Fibroblast of lung (primary cell): ENCODE data around the gene TNNI3K. TPM values are rescaled to one million over a fixed set of nuclear protein-coding genes. Genes with fewer than 3 reads are reported as not detected.

Source experiments
- DNase-seq, 2 donors: peaks; one replicate each; pipeline versions ENCODE4 v3.0.0 to v3.0.0-alpha.2; 2010; ENCODE audit warnings: low read depth in 2 of 2
- H2AFZ ChIP-seq: 2 replicates; pipeline ENCODE4 v1.5.1; 2012; ENCODE audit warnings: low read length, control low read depth, inconsistent platforms
- H3K27ac ChIP-seq: 2 replicates; pipeline ENCODE4 v1.5.1; 2011; ENCODE audit warnings: low read length, control low read depth; ENCODE audit not compliant: insufficient read depth
- H3K27me3 ChIP-seq: 2 replicates; pipeline ENCODE4 v1.5.1; 2011; ENCODE audit warnings: mild to moderate bottlenecking, low read length; ENCODE audit not compliant: control insufficient read depth, insufficient read depth
- H3K36me3 ChIP-seq: 2 replicates; pipeline ENCODE4 v1.5.1; 2011; ENCODE audit warnings: low read length; ENCODE audit not compliant: control insufficient read depth, insufficient read depth
- H3K4me1 ChIP-seq: 2 replicates; pipeline ENCODE4 v1.5.1; 2011; ENCODE audit warnings: low read length; ENCODE audit not compliant: control insufficient read depth, insufficient read depth; ENCODE audit errors: extremely low read depth
- H3K4me2 ChIP-seq: 2 replicates; pipeline ENCODE4 v1.5.1; 2011; ENCODE audit warnings: low read length, control low read depth; ENCODE audit not compliant: insufficient read depth; ENCODE audit errors: extremely low read depth
- H3K4me3 ChIP-seq, 4 experiments: fragments of 200-600 bp in 1 of 4; sonication (generic) in 1 of 4; replicated peaks in 1 of 4; 2 replicates each; pipeline ENCODE4 v1.5.1; 2011 to 2016; ENCODE audit warnings: low read length in 4 of 4, low read depth in 3 of 4, mild to moderate bottlenecking in 3 of 4, control low read depth in 2 of 4, inconsistent platforms in 1 of 4, mixed read lengths in 1 of 4; ENCODE audit not compliant: insufficient read depth in 1 of 4; ENCODE audit errors: control extremely low read depth in 1 of 4
- H3K79me2 ChIP-seq: 2 replicates; pipeline ENCODE4 v1.5.1; 2012; ENCODE audit warnings: mild to moderate bottlenecking, low read length, inconsistent platforms; ENCODE audit not compliant: control insufficient read depth, insufficient read depth
- H3K9ac ChIP-seq: 2 replicates; pipeline ENCODE4 v1.5.1; 2011; ENCODE audit warnings: mild to moderate bottlenecking, low read length, control low read depth; ENCODE audit not compliant: insufficient read depth
- H3K9me3 ChIP-seq: 2 replicates; pipeline ENCODE4 v1.5.1; 2012; ENCODE audit warnings: low read depth, low read length; ENCODE audit not compliant: control insufficient read depth, insufficient read depth
- H4K20me1 ChIP-seq: 2 replicates; pipeline ENCODE4 v1.5.1; 2011; ENCODE audit warnings: low read length; ENCODE audit not compliant: control insufficient read depth, insufficient read depth; ENCODE audit errors: extremely low read depth
- CTCF ChIP-seq, 2 donors: IDR thresholded peaks in 1 of 2; conservative IDR thresholded peaks in 1 of 2; 1 replicate in 1 of 2; 2 replicates in 1 of 2; pipeline ENCODE4 v1.5.1; 2011 to 2012; ENCODE audit warnings: low read length in 2 of 2, control low read depth in 1 of 2, inconsistent platforms in 1 of 2, low read depth in 1 of 2, mild to moderate bottlenecking in 1 of 2
- EZH2 ChIP-seq: IDR thresholded peaks from 2 replicates; pipeline ENCODE4 v1.5.1; 2012; ENCODE audit warnings: low read length, control low read depth, mild to moderate bottlenecking; ENCODE audit errors: missing control alignments
- polyA plus RNA-seq, 2 donors: library from polyadenylated mRNA; depleted of rRNA in 1 of 2; stranded (reverse) in 1 of 2; unstranded in 1 of 2; fragments of >200 nt; gene quantifications; 2 replicates each; pipeline ENCODE4 v1.2.1, GENCODE V29; 2011 to 2012; ENCODE audit warnings: missing spikeins in 1 of 2
- total RNA-seq: library from RNA; depleted of rRNA; stranded (reverse); fragments of >200 nt; gene quantifications from 2 replicates; pipeline ENCODE4 v1.2.1, GENCODE V29; 2014

TNNI3K gene
- total and polyA plus RNA-seq, 2 donors (not counting 1 experiment from before 2014, with no cell fraction given): 0.66 to 0.91 TPM

GRCh38 chr1:74505928-74506710 is 270.9 kb downstream of the TNNI3K start:
- Histone ChIP-seq H3K9ac (no peak overlapping the region), H3K4me3 (no peak overlapping the region), H3K27me3 (no peaks in the 10 kb centered on the region), H3K4me2 (no peak overlapping the region), H3K36me3 (no peaks in the 10 kb centered on the region), H3K9me3 (no peaks in the 10 kb centered on the region), H3K79me2 (no peaks in the 10 kb centered on the region), H4K20me1 (no peaks in the 10 kb centered on the region), H3K4me1 (peaks cover 2% of the 10 kb centered on the region), H2AFZ (no peak overlapping the region), H3K27ac (no peak overlapping the region)
- no peak for TF ChIP-seq EZH2
- TF ChIP-seq CTCF (conservative IDR thresholded peaks at IDR 0.05 in 1 of 2, IDR thresholded peaks at IDR 0.05 in 1 of 2; ENCODE audit: low read depth in 1 of 2, low read length in 2 of 2): no peak
- DNase-seq: no peak

- H4K20me1 ChIP-seq: no peaks in the 10 kb centered on the region
- H3K79me2 ChIP-seq: no peaks in the 10 kb centered on the region
- no peak for DNase-seq
- no peaks in the 10 kb centered on the region for H3K36me3 ChIP-seq
- H2AFZ ChIP-seq: no peak overlapping the region
- no peaks in the 10 kb centered on the region for H3K27me3 ChIP-seq
- peaks cover 2% of the 10 kb centered on the region for H3K4me1 ChIP-seq
- no peak overlapping the region for H3K4me3 ChIP-seq
- no peaks in the 10 kb centered on the region for H3K9me3 ChIP-seq
- TF ChIP-seq CTCF (conservative IDR thresholded peaks at IDR 0.05 in 1 of 2, IDR thresholded peaks at IDR 0.05 in 1 of 2; ENCODE audit: low read depth in 1 of 2, low read length in 2 of 2): no peak
- no peak overlapping the region for H3K27ac ChIP-seq
- no peak overlapping the region for H3K9ac ChIP-seq
- H3K4me2 ChIP-seq: no peak overlapping the region
These were observed 273.3 kb downstream of the TNNI3K start for GRCh38 chr1:74508449-74508848.

GRCh38 chr1:74512170-74512915 is 277.2 kb downstream of the TNNI3K start, which contains the start of gene LRRC53:
TSS of gene LRRC53 (minus strand) at chr1:74512611. CDS start at chr1:74483349, 29,262 bp downstream.
- Histone ChIP-seq H4K20me1 (no peaks in the 10 kb centered on the region), H3K4me2 (no peak within 1 kb of the TSS), H2AFZ (no peak within 1 kb of the TSS), H3K9me3 (no peaks in the 10 kb centered on the region), H3K79me2 (no peaks in the 10 kb centered on the region), H3K27ac (no peak within 1 kb of the TSS), H3K4me1 (no peaks in the 10 kb centered on the region), H3K27me3 (no peaks in the 10 kb centered on the region), H3K4me3 (no peak within 1 kb of the TSS), H3K9ac (no peak within 1 kb of the TSS), H3K36me3 (no peaks in the 10 kb centered on the region)
- no peak for DNase-seq
- TF ChIP-seq CTCF (conservative IDR thresholded peaks at IDR 0.05 in 1 of 2, IDR thresholded peaks at IDR 0.05 in 1 of 2; ENCODE audit: low read depth in 1 of 2, low read length in 2 of 2): no peak
- no peak for TF ChIP-seq EZH2
